Endodermal cell (in vitro differentiated cells): ENCODE data around the gene SMYD3. TPM values are rescaled to one million over a fixed set of nuclear protein-coding genes. Genes with fewer than 3 reads are reported as not detected.

ENCODE experiments used
- DNase-seq: peaks from one replicate; pipeline ENCODE4 v3.0.0-alpha.2; 2017
- H3K27ac ChIP-seq: 2 replicates; pipeline ENCODE4 v1.5.1; 2013; ENCODE audit warnings: mild to moderate bottlenecking, low read depth, low read length, moderate library complexity
- H3K27me3 ChIP-seq: 2 replicates; pipeline ENCODE4 v1.6.1; 2013; ENCODE audit warnings: mild to moderate bottlenecking, low read length, moderate library complexity; ENCODE audit not compliant: insufficient read depth, control insufficient read depth, poor library complexity, severe bottlenecking
- H3K36me3 ChIP-seq: 2 replicates; pipeline ENCODE4 v1.7.0; 2013; ENCODE audit warnings: mild to moderate bottlenecking, low read length, moderate library complexity; ENCODE audit not compliant: control insufficient read depth, insufficient read depth
- H3K4me1 ChIP-seq: one replicate; pipeline ENCODE4 v1.7.0; 2013; ENCODE audit warnings: low read length; ENCODE audit not compliant: control insufficient read depth, insufficient read depth
- H3K4me3 ChIP-seq: 2 replicates; pipeline ENCODE4 v1.5.1; 2013; ENCODE audit warnings: mild to moderate bottlenecking, low read length, moderate library complexity
- H3K9ac ChIP-seq: 2 replicates; pipeline ENCODE4 v1.6.1; 2013; ENCODE audit warnings: mild to moderate bottlenecking, low read length, moderate library complexity; ENCODE audit not compliant: poor library complexity, severe bottlenecking; ENCODE audit errors: extremely low read depth
- H3K9me3 ChIP-seq: 2 replicates; pipeline ENCODE4 v1.6.1; 2013; ENCODE audit warnings: mild to moderate bottlenecking, low read length, moderate library complexity; ENCODE audit not compliant: control insufficient read depth
- H3K27ac Mint-ChIP-seq: 2 replicates; pipeline ENCODE4 v1.8.0; 2020; ENCODE audit warnings: mixed read lengths
- H3K27me3 Mint-ChIP-seq: 2 replicates; pipeline ENCODE4 v1.8.0; 2021; ENCODE audit warnings: mild to moderate bottlenecking, mixed read lengths; ENCODE audit not compliant: insufficient read depth
- H3K36me3 Mint-ChIP-seq: 2 replicates; pipeline ENCODE4 v1.8.0; 2020; ENCODE audit warnings: low read depth, mixed read lengths
- H3K4me1 Mint-ChIP-seq: 2 replicates; pipeline ENCODE4 v1.8.0; 2020; ENCODE audit warnings: mixed read lengths
- H3K4me3 Mint-ChIP-seq: 2 replicates; pipeline ENCODE4 v1.8.0; 2020; ENCODE audit warnings: mild to moderate bottlenecking, moderate library complexity, mixed read lengths
- H3K9me3 Mint-ChIP-seq: 2 replicates; pipeline ENCODE4 v1.8.0; 2020; ENCODE audit warnings: mild to moderate bottlenecking, mixed read lengths
- CTCF ChIP-seq: fragments of 200-600 bp; sonication (generic); conservative IDR thresholded peaks from 2 replicates; pipeline ENCODE4 v1.5.0; 2021; ENCODE audit warnings: antibody characterized with exemption, mild to moderate bottlenecking
- WGBS, 2 experiments: methylation state at CpG; one replicate each; pipeline versions ENCODE4 v1.1.5 to v1.1.7; 2013; ENCODE audit warnings: missing lambda C conversion rate in 2 of 2, mixed read lengths in 1 of 2; ENCODE audit not compliant: insufficient coverage in 1 of 2, insufficient read length in 1 of 2; 5-methylcytosine and 5-hydroxymethylcytosine counted together
- total RNA-seq, 2 donors: library from RNA; stranded (reverse); fragmentation: NEBNext Ultra II Directional in 1 of 2; extraction: Animal tissue kit (Norgen Biotek cat#: 25700) in 1 of 2; gene quantifications; 2 replicates in 1 of 2; 3 replicates in 1 of 2; pipeline ENCODE4 v1.2.1, GENCODE V29; 2021

Gene SMYD3
- total RNA-seq, 2 donors from 2014 or later, result 32.3 to 45.8 TPM

GRCh38 chr1:246005067-246005466 lies 502.0 kb downstream of the SMYD3 start:
- WGBS, 2 experiments, result 91% methylated on average over 2 to 3 of the region's 3 CpGs
- no peak overlapping the region for H3K27ac Mint-ChIP-seq

GRCh38 chr1:246004301-246004700 lies 502.8 kb downstream of the SMYD3 start:
- no peak for DNase-seq
- Mint-ChIP-seq H3K27ac (no peak overlapping the region), H3K4me3 (no peak overlapping the region), H3K4me1 (no peaks in the 10 kb centered on the region), H3K27me3 (no peaks in the 10 kb centered on the region), H3K36me3 (no peaks in the 10 kb centered on the region), H3K9me3 (peaks cover 1% of the 10 kb centered on the region)
- Histone ChIP-seq H3K9ac (no peak overlapping the region), H3K36me3 (no peaks in the 10 kb centered on the region), H3K9me3 (no peaks in the 10 kb centered on the region), H3K4me3 (no peak overlapping the region), H3K27me3 (no peaks in the 10 kb centered on the region), H3K4me1 (no peaks in the 10 kb centered on the region), H3K27ac (no peak overlapping the region)
- 92 to 97% methylated on average over 2 to 3 of the region's 3 CpGs for WGBS, 2 experiments
- no peak for TF ChIP-seq CTCF

More at GRCh38 chr1:246005067-246005466, 502.0 kb downstream of the SMYD3 start:
- no peaks in the 10 kb centered on the region for H3K27me3 ChIP-seq
- Mint-ChIP-seq H3K4me3 (no peak overlapping the region), H3K9me3 (peaks cover 1% of the 10 kb centered on the region), H3K4me1 (no peaks in the 10 kb centered on the region), H3K36me3 (no peaks in the 10 kb centered on the region), H3K27me3 (no peaks in the 10 kb centered on the region)
- no peaks in the 10 kb centered on the region for H3K4me1 ChIP-seq
- H3K9me3 ChIP-seq, result no peaks in the 10 kb centered on the region
- H3K4me3 ChIP-seq, result no peak overlapping the region
- H3K9ac ChIP-seq, result no peak overlapping the region
- no peak overlapping the region for H3K27ac ChIP-seq
- H3K36me3 ChIP-seq, result no peaks in the 10 kb centered on the region
- no peak for DNase-seq
- no peak for TF ChIP-seq CTCF

- no peak overlapping the region for H3K9ac ChIP-seq
- Mint-ChIP-seq H3K27ac (no peak overlapping the region), H3K27me3 (no peaks in the 10 kb centered on the region), H3K4me3 (no peak overlapping the region), H3K9me3 (peaks cover 1% of the 10 kb centered on the region), H3K36me3 (no peaks in the 10 kb centered on the region), H3K4me1 (no peaks in the 10 kb centered on the region)
- no peaks in the 10 kb centered on the region for H3K27me3 ChIP-seq
- H3K27ac ChIP-seq, result no peak overlapping the region
- H3K4me1 ChIP-seq, result no peaks in the 10 kb centered on the region
- TF ChIP-seq CTCF, result no peak
- H3K36me3 ChIP-seq, result no peaks in the 10 kb centered on the region
- WGBS, 2 experiments, result 33 to 51% methylated on average over 1 to 2 of the region's 2 CpGs
- no peak for DNase-seq
- H3K9me3 ChIP-seq, result no peaks in the 10 kb centered on the region
- H3K4me3 ChIP-seq, result no peak overlapping the region
Observed at GRCh38 chr1:246003442-246003730, 503.7 kb downstream of the SMYD3 start.
